ENCODE data around the gene PNMT.

Gene PNMT

GRCh38 chr17:39633570-39634183, 34.6 kb upstream of the PNMT start:
- DNase-seq (ENCODE audit: low spot score): no peak

GRCh38 chr17:39634384-39634871, 33.8 kb upstream of the PNMT start:
- DNase-seq (ENCODE audit: low spot score): peak; percentile 74

- no peak for DNase-seq (ENCODE audit: low spot score)
Observed at GRCh38 chr17:39635614-39636176, 32.6 kb upstream of the PNMT start.

- no peak for DNase-seq (ENCODE audit: low spot score)
Observed at GRCh38 chr17:39636587-39636926, 31.7 kb upstream of the PNMT start.

GRCh38 chr17:39636927-39637736, 31.1 kb upstream of the PNMT start, which contains the start of gene STARD3:
TSS of gene STARD3 (plus strand) at chr17:39637144. CDS start at chr17:39653532, 16,388 bp downstream.
- peak; percentile 83 for DNase-seq (ENCODE audit: low spot score)

- no peak for DNase-seq (ENCODE audit: low spot score)
Observed at GRCh38 chr17:39638317-39638716, 29.9 kb upstream of the PNMT start.

GRCh38 chr17:39639043-39639442, 29.2 kb upstream of the PNMT start:
- DNase-seq (ENCODE audit: low spot score): no peak

GRCh38 chr17:39639566-39640458, 28.4 kb upstream of the PNMT start:
- no peak for DNase-seq (ENCODE audit: low spot score)

GRCh38 chr17:39640591-39641031, 27.6 kb upstream of the PNMT start:
- no peak for DNase-seq (ENCODE audit: low spot score)

GRCh38 chr17:39641097-39641496, 27.2 kb upstream of the PNMT start:
- no peak for DNase-seq (ENCODE audit: low spot score)

GRCh38 chr17:39641883-39642282, 26.4 kb upstream of the PNMT start:
- no peak for DNase-seq (ENCODE audit: low spot score)

- DNase-seq (ENCODE audit: low spot score): no peak
Observed at GRCh38 chr17:39642291-39643074, 25.8 kb upstream of the PNMT start.

GRCh38 chr17:39643271-39643670, 25.0 kb upstream of the PNMT start:
- DNase-seq (ENCODE audit: low spot score): no peak

GRCh38 chr17:39647256-39647655, 21.0 kb upstream of the PNMT start:
- DNase-seq (ENCODE audit: low spot score): no peak

- DNase-seq (ENCODE audit: low spot score): no peak
Observed at GRCh38 chr17:39648616-39649366, 19.5 kb upstream of the PNMT start.

GRCh38 chr17:39650121-39650579, 18.1 kb upstream of the PNMT start:
- DNase-seq (ENCODE audit: low spot score): no peak

- peak; percentile 31 for DNase-seq (ENCODE audit: low spot score)
Observed at GRCh38 chr17:39651923-39652586, 16.2 kb upstream of the PNMT start.

GRCh38 chr17:39652587-39653315, 15.5 kb upstream of the PNMT start:
- peak; percentile 92 for DNase-seq (ENCODE audit: low spot score)

GRCh38 chr17:39653316-39653661, 15.0 kb upstream of the PNMT start:
- DNase-seq (ENCODE audit: low spot score): no peak

Data from pons (tissue), 1 donor.